OCI-LY1 (cell line): ENCODE data around the gene SYT6.

Experiments
- H2AFZ ChIP-seq: fragments of 200-600 bp; sonication (generic), shearing (Covaris generic); 2 replicates; pipeline ENCODE4 v1.6.0; 2014; ENCODE audit warnings: antibody characterized with exemption, mild to moderate bottlenecking, low read length
- H3F3A ChIP-seq: fragments of 200-600 bp; sonication (generic), shearing (Covaris generic); 2 replicates; pipeline ENCODE4 v1.6.0; 2014; ENCODE audit warnings: mild to moderate bottlenecking, antibody characterized with exemption, low read length, moderate library complexity; ENCODE audit not compliant: insufficient read depth
- H3K27ac ChIP-seq: fragments of 200-600 bp; sonication (generic); 2 replicates; pipeline ENCODE4 v1.5.1; 2014; ENCODE audit warnings: low read length, mixed run types, mild to moderate bottlenecking, low read depth; ENCODE audit not compliant: poor library complexity, severe bottlenecking
- H3K27me3 ChIP-seq: fragments of 200-600 bp; sonication (generic); 2 replicates; pipeline ENCODE4 v1.6.0; 2014; ENCODE audit warnings: antibody characterized with exemption, mild to moderate bottlenecking, low read length, moderate library complexity; ENCODE audit not compliant: insufficient read depth
- H3K36me3 ChIP-seq: fragments of 200-600 bp; sonication (generic); 2 replicates; pipeline ENCODE4 v1.6.1; 2014; ENCODE audit warnings: mild to moderate bottlenecking, antibody characterized with exemption, low read length, moderate library complexity, mixed read lengths; ENCODE audit not compliant: insufficient read depth
- H3K4me1 ChIP-seq: fragments of 200-600 bp; sonication (generic); 2 replicates; pipeline ENCODE4 v1.5.1; 2014; ENCODE audit warnings: mild to moderate bottlenecking, low read length, moderate library complexity; ENCODE audit not compliant: insufficient read depth, severe bottlenecking
- H3K4me2 ChIP-seq: fragments of 200-600 bp; sonication (generic), shearing (Covaris generic); 2 replicates; pipeline ENCODE4 v1.6.1; 2014; ENCODE audit warnings: low read length
- H3K4me3 ChIP-seq: fragments of 200-600 bp; sonication (generic); 2 replicates; pipeline ENCODE4 v1.5.1; 2014; ENCODE audit warnings: low read length, low read depth, mild to moderate bottlenecking, mixed read lengths; ENCODE audit not compliant: poor library complexity, severe bottlenecking
- H3K79me2 ChIP-seq: fragments of 200-600 bp; shearing (Covaris generic); 2 replicates; pipeline ENCODE4 v1.6.1; 2016; ENCODE audit warnings: mixed run types, low read length, mixed read lengths; ENCODE audit not compliant: insufficient read depth
- H3K9ac ChIP-seq: fragments of 200-600 bp; sonication (generic), shearing (Covaris generic); 2 replicates; pipeline ENCODE4 v1.6.1; 2014; ENCODE audit warnings: mild to moderate bottlenecking, low read length, mixed read lengths
- H3K9me2 ChIP-seq: fragments of 200-600 bp; sonication (generic), shearing (Covaris generic); 2 replicates; pipeline ENCODE4 v1.6.1; 2014; ENCODE audit warnings: low read depth, mild to moderate bottlenecking, low read length, mixed read lengths
- H3K9me3 ChIP-seq: fragments of 200-600 bp; shearing (Covaris generic); 2 replicates; pipeline ENCODE4 v1.6.1; 2014; ENCODE audit warnings: low read length, mixed read lengths
- H4K20me1 ChIP-seq: fragments of 200-600 bp; sonication (generic), shearing (Covaris generic); 2 replicates; pipeline ENCODE4 v1.6.0; 2016; ENCODE audit warnings: mild to moderate bottlenecking, low read length; ENCODE audit not compliant: insufficient read depth
- EZH2 ChIP-seq: fragments of 200-600 bp; sonication (generic), shearing (Covaris generic); IDR thresholded peaks from 2 replicates; pipeline ENCODE4 v1.8.0; 2017; ENCODE audit warnings: borderline replicate concordance, mixed run types, mild to moderate bottlenecking, antibody characterized with exemption, low read length, moderate library complexity, mixed read lengths
- TF ChIP-seq, protein P1 (sequence below): fragments of 200-600 bp; sonication (generic), shearing (Covaris generic); IDR thresholded peaks from 2 replicates; pipeline ENCODE4 v1.5.1; 2017; ENCODE audit warnings: mild to moderate bottlenecking, antibody characterized with exemption, low read length, moderate library complexity, mixed read lengths

SYT6 gene

DNA sequence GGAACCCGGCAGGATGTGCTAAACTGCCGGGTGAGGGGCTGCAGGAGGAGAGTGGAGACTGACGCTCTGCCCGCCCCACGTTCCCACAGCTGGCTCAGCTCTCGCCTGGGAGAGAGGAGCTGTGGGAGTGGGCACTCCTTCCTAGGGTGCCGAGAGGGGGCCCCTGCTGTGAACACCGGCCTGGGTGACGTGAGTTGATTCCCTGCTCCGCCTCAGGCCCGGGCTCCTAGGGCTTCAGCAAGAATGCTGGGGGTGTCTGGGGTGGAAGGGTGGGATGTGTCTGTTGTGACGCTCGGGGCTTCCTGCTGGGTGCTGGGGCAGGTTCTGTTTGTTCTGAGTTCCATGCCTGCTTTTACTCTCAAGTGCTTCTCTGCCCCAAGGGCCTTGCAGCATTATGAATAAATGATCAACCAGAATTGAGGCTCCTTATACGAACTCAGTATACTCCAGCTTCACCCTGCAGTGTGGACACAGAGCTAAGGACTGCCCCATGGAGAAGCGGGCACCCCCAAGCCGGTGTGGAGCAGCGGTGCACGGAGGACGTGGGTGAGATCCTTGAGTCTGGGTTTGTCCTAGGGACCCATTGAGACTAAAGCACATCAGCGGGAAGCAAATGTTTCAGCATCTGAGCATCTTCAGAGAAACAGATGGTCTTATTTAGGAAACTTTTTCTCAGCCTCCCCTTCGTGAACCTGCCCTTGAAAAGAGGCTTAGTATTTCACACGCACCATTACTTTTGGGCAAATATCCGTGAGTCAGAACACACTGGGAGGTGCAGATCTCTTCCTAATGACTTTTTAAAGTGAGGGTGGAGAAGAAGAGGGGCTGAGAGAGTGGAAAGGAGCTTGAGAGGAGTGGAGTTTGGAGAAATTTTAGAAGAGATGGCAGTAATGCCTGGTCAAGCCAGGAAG lies 41.7 kb downstream of the SYT6 start:
- no peak overlapping the region for H3K27ac ChIP-seq
- H3K4me1 ChIP-seq, result no peaks in the 10 kb centered on the region
- no peak overlapping the region for H3K4me3 ChIP-seq
- no peak overlapping the region for H3K4me2 ChIP-seq
- no peaks in the 10 kb centered on the region for H3K9me2 ChIP-seq
- no peak overlapping the region for H3K9ac ChIP-seq
- H3K9me3 ChIP-seq, result no peaks in the 10 kb centered on the region
- H2AFZ ChIP-seq, result no peak overlapping the region
- TF ChIP-seq EZH2, result no peak
- TF ChIP-seq, protein P1, sequence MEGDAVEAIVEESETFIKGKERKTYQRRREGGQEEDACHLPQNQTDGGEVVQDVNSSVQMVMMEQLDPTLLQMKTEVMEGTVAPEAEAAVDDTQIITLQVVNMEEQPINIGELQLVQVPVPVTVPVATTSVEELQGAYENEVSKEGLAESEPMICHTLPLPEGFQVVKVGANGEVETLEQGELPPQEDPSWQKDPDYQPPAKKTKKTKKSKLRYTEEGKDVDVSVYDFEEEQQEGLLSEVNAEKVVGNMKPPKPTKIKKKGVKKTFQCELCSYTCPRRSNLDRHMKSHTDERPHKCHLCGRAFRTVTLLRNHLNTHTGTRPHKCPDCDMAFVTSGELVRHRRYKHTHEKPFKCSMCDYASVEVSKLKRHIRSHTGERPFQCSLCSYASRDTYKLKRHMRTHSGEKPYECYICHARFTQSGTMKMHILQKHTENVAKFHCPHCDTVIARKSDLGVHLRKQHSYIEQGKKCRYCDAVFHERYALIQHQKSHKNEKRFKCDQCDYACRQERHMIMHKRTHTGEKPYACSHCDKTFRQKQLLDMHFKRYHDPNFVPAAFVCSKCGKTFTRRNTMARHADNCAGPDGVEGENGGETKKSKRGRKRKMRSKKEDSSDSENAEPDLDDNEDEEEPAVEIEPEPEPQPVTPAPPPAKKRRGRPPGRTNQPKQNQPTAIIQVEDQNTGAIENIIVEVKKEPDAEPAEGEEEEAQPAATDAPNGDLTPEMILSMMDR, result no peak
- no peaks in the 10 kb centered on the region for H3K79me2 ChIP-seq
- H4K20me1 ChIP-seq, result no peaks in the 10 kb centered on the region
- H3F3A ChIP-seq, result no peaks in the 10 kb centered on the region
- H3K27me3 ChIP-seq, result no peaks in the 10 kb centered on the region
- no peaks in the 10 kb centered on the region for H3K36me3 ChIP-seq

DNA sequence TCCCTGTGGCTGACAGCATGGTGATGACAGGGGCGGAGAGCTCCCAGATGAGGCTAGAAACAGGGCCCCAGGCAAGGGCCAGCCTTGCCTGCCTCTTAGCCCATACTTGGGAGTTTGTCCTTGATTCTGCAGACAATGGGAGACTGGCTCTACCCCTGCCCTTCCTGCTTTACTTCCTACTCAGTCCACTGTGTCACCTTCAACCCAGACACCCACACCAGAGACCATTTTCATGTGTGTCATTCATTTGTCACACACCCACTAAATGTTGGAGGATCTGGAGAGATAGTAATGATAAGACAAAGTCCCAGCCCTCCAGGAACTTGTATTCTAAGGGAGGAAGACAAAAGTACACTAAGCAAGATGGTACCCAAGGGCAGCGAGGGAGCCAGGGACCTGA lies 43.7 kb downstream of the SYT6 start:
- Histone ChIP-seq H3K4me2 (no peak overlapping the region), H3K4me1 (no peaks in the 10 kb centered on the region)

DNA sequence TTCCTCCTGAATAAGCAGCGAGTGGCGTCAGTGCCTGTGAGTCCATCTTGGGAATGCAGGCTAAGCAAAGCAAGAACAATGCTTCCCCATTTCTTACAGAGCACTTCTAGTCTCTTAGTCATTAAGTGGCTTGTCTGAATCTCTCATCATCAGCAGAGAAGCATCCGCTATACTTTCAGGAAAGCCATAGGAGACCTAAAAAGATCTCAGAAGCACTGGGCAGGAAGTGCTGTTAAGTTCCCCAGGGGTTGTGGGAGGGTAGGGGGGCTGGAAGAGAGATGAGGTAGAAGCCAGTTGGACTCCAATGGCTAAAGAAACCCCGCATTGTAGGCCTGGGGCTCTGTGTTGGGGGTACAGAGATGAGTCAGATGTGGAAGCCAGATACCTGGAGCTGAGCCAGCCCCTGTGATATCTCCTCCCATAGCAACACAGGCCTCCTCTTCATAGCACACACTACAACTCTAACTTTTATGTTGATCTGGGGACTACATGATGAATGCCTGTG lies 44.9 kb downstream of the SYT6 start:
- Histone ChIP-seq H3K9me2 (no peaks in the 10 kb centered on the region), H3K4me2 (no peak overlapping the region), H3K27me3 (0 out of 2 replicates have a peak, but pooled peaks cover 1% of the 10 kb centered on the region), H4K20me1 (no peaks in the 10 kb centered on the region), H3K27ac (no peak overlapping the region), H3F3A (no peaks in the 10 kb centered on the region), H3K36me3 (no peaks in the 10 kb centered on the region), H3K79me2 (no peaks in the 10 kb centered on the region), H3K9ac (no peak overlapping the region), H3K4me3 (no peak overlapping the region), H2AFZ (no peak overlapping the region), H3K4me1 (no peaks in the 10 kb centered on the region), H3K9me3 (no peaks in the 10 kb centered on the region)
- TF ChIP-seq, protein P1, result no peak
- TF ChIP-seq EZH2, result no peak

More for the DNA sequence above, 43.7 kb downstream of the SYT6 start:
- H3K4me3 ChIP-seq, result no peak overlapping the region
- H4K20me1 ChIP-seq, result no peaks in the 10 kb centered on the region
- no peak overlapping the region for H2AFZ ChIP-seq
- H3K27me3 ChIP-seq, result no peaks in the 10 kb centered on the region
- H3K27ac ChIP-seq, result no peak overlapping the region
- H3K9me2 ChIP-seq, result no peaks in the 10 kb centered on the region
- no peaks in the 10 kb centered on the region for H3K36me3 ChIP-seq
- no peak overlapping the region for H3K9ac ChIP-seq
- H3K79me2 ChIP-seq, result no peaks in the 10 kb centered on the region
- no peaks in the 10 kb centered on the region for H3F3A ChIP-seq
- TF ChIP-seq EZH2, result no peak
- TF ChIP-seq, protein P1, result no peak
- no peaks in the 10 kb centered on the region for H3K9me3 ChIP-seq
